CD4-positive, alpha-beta T cell treated with Interleukin-17A for 4 hours (primary cell): ENCODE data around the gene DRICH1.
"Not testable (repeated sequence)": the region's sequence is repeated elsewhere in the genome, so short reads cannot be mapped to it uniquely, and the experiment has no call there.

Experiments used
- DNase-seq: peaks from one replicate; pipeline ENCODE4 v3.0.0-alpha.2; 2020; ENCODE audit warnings: mixed read lengths

DRICH1 gene, protein sequence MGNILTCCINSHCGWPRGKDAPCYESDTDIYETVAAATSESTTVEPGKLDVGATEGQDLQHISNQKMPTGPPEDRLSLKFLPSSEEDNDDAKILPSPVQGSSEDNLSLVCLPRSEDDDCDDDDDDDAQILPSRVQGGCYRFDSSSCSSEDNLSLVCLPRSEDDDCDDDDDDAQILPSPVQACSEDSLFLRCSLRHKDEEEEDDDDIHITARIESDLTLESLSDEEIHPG

DNA sequence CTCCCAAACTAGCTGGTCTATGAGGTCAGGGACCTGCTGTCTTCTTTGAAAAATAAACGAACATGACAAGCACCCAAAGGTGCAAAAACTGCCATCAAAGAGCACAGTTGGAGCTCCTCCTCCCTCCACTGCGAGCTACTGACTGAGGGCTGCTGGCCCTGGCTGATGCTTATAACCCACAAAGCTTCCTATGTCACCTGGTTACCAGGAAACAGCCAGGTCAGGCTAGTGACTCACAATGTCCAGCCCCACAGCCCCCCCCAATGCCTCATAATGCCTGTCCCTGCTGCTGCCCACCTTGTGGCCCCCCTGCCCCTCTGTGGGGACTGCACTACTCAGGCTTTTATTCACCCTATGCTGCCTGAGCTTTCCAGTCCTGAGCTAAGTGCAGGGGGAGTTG is at the start of gene DRICH1:
Gene DRICH1 (minus strand): TSS at position 144 of the 400 bp plus-strand sequence. CDS start 298 bp downstream, outside the sequence.
- no peak for DNase-seq

DNA sequence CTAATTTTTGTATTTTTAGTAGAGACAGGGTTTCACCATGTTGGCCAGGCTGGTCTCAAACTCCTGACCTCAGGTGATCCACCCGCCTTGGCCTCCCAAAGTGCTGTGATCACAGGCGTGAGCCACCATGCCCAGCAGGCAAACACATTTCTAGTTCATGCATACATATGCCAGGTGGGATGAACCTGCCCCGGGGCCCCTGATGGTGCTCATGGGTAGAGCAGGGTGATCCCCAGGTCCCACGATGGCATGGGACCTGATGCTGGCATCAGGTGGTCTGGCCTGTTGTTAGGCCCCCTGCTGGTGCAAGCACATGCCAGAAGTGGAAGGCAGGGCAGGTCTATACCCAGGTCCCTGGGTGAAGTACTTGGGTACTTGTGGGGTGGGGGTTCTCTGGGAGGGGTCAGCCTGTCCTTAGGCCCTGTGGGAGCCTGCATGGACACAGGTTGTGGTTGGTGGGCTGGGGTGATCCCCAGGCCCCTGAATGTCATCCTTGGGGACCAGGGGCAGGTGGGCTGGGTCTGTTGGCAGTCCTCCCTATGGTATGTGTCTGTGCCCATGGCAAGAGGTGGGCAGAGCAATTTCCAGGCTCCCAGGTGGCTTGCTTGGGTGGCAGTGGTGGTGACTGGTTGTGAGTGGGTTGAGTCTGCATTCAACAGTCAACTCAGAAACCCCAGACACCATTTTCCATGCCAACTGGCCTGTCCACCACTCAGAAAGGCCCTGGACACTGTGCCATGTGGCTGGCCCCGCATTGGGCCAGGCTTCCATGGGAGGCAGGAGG is 49.1 kb upstream of the DRICH1 start:
- DNase-seq: no peak

DNA sequence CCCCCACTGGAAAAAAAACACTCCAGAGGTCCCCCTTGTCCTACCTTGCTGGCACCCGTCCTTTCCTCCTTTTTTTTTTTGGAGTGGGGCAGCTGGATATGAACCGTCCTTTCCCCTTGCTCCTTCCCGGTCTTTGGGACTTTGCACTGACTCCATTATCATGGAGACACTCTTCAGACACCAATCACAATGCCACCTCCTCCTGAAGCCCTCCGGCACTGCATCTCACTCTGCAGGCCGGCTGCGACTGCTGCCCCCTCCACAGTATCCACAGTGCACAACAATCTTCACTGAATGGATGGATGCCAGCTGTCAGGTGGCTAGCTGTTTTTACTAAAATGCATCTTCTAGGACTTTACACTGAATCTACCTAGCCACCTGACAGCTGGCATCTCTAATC is 46.0 kb upstream of the DRICH1 start:
- DNase-seq: no peak

DNA sequence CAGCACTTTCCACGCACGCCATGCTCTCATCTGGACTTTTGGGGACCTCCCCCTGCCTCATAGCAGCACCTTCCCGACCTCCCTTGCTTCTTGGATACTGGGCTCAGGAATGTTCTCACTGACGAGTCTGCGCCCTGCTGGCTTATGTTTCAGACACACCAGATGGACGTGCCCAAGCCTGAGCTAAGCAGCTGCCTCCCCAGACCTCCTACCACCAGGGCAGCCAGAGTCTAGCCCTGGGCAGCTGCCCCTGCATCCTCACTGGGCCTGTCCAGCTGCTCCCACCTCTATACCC is 45.5 kb upstream of the DRICH1 start:
- no peak for DNase-seq

DNA sequence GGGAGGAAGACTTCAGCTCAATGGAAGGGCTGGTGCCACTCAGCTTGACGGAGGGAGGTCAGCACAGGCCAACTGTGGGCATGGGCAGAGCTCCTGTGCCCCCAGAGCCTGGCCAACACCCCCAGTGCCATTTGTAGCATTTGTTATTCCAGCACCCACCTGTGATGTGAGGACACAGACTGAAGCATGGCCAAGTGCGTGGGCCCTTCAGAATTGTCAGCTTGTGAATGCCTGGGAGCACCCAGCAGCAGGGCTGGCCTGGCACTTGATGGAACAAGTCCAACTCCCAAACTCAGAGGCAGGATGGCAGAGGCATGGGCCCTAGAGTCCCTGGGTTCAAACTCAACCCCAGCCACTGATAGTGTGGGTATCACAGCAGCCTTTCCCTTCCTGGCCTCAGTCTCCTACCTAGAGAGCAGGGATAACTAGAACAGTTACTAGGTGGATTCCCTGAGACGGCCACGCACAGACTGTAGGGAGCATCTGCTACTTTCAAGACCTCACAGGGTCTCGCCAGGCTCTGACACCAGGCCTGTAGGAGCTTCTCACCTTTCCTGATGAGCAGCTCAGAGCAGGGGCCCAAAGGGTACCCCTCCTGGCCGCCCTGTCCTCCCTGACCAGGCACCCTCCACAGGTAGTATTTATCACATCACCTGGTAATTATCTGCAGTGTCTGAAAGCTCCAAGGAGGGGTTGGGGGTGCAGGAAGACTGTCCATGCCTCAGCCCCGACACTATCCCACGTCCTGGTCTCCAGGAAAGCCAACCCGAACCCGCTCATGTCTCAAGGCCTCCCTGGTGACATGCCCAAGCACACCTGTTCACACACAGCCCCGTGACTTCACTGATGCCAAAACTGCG is 45.0 kb upstream of the DRICH1 start:
- DNase-seq: not testable (repeated sequence)

DNA sequence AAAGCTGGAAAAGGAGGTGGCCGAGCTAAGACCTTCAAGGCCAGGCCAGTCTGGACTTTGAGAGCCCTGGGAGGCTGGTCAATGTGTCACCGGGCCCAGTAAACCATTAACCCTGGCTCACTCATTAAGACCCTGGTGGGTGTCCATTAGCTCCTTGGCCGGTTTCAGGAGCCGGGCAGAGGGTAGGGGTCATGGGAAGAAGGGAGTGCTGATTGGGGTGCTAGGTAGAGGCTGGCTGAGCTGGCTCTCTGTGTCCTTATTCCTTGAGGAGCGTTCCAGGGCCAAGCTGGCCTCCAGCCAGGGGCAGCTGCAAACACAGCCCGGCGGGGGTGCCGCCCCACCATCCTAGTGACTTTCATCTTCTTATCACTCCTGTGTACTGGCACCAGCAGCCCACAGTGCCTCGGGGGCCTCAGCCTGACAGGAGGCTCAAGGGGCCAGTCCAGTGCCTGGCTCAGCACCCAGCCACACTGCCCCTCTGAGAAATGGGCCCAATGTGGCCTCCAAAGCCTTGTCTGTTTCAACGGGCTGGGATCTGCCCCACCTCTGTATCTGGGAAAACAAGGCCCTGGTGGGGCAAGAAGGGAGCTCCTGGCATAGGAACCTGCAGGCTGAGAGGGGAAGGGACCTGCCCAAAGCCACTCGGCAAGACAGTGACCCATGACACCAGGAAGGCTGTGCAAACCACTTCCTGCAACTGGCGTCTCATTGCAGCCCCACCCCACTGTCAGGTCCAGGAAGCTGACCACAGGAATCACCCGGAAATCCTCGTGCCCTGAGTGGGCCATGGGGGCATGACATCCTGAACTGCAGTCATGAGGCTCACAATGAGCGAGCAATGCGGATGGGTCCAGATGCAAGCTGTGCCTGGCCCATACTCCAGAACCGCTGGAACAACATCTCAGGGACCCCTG is 43.6 kb upstream of the DRICH1 start:
- DNase-seq: no peak

DNA sequence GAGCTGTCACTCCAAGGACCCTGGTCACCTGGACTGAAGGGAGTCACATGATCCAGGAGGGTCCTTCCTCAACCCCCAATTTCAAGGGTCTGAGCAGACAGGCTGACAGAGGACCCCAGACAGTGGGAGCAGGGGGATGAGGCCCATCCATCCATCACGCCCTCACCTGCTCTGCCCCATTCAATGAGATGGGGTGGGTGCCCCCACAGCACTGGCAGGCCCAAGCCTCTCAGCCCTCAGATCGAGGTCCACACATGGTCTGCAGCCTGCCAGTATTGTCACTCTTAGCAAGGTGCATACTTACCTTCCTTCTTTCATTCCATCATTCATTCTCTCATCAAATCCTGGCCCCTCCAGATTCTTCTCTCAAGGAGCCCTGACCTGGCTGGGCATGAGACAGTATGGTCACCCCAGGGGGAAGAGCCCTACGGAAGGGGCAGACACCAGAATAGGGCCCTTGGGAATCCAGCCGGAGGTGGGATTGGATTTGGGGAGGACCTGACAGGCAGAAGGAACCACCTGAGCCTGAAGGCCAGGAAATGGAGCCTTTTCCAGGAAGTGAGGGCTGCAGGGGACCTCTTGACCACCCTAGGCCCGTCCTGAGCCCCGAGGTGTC is 42.9 kb upstream of the DRICH1 start:
- DNase-seq: not testable (repeated sequence)

DNA sequence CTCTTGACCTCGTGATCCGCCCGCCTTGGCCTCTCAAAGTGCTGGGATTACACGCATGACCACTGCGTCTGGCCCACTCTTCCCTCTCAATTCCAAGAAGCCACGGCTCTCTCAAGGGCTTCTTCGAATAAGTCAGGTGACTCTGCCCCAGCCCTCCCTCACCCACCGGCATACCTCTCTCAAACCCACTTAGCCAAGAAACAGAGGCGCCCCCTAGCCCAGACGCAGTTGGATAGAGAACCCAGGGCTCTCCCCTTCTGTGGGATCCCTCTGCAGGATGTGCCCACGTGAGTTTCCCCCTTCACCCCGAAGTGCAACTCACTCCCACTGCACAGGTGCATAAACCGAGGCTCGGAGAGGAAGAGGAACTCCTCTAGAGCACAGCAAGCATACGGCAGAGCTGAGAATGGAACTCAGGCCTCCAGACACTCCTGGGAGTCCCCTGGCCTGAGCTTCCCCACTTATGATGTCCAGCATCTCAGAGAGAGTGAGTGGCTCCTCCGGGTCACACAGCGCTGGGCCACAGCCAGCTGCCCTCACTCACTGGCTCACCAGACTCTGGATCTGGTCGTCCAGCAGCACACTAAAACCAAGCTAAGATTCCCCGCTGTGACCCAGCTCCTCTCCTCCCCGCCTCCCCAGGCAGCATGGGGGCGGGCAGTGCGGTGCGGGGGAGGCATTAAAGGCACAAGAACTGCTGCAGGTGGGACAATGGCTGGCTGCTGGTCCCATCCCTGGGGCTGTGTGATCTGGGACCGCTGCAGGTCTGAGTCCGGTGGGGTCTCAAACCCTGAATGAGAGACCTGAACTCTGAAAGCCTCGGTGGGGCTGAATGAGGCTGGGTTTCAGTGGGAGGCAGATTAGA is 41.9 kb upstream of the DRICH1 start:
- no peak for DNase-seq

DNA sequence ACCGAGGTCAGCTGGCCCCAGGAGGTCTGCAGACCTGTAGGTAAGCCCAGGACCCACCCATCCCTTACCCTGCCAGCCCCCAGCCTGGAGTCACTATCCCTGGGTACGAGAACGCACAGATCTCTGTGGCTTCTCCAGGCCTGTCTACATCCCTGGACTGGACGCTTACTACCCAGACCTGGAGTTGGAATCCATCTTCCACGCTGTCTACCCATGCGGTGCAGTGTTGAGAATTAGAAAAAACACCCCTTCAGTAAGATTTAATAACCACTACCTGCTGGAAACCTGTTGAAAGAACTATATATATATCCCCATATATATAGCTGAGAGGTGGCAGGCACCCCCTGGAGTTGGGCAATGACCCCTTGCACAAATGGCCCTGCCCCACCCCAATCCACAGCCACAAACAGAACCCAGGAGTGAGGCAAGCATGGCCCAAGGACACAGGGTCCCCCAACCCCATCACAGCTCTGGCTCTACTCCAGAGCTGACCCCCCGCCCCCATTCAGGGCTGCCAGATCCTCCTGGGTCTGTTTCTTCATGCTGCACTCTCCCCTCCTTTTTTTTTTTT is 41.0 kb upstream of the DRICH1 start:
- DNase-seq: no peak

DNA sequence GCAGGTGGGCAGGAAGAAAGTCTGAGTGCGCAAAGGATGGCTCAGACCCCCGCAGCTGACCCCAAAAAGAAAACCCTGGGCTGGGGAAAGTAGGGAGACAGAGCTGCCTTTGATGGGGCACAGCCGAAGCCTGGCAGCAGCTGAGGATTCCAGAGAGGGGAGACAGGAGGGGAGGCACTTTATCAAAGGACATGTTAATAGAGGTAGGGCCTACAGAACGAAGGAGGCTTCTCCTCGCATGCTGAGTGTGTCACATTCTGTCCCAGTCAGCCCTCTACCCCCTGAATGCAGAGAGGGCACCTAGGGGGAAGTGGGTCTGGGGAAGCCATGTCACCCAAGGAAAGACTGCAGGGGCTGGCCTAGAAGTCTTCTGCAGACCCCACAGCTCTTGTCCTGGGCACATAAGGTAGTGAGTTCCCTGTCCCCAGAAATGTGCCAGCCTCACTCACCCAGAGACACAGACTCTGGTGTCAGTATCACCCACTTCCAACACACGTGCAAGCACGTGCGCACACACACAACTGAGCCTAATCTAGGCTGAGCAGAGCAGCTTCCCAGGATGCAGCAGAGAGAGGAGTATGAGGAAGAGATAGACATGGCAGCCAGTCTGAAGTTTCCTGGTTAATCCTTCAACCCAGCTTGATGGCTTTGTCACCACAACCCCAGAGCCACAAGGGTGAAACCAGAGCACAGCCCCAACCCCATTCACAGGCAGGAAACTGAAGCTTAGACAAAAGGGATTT is 40.4 kb upstream of the DRICH1 start:
- not testable (repeated sequence) for DNase-seq

DNA sequence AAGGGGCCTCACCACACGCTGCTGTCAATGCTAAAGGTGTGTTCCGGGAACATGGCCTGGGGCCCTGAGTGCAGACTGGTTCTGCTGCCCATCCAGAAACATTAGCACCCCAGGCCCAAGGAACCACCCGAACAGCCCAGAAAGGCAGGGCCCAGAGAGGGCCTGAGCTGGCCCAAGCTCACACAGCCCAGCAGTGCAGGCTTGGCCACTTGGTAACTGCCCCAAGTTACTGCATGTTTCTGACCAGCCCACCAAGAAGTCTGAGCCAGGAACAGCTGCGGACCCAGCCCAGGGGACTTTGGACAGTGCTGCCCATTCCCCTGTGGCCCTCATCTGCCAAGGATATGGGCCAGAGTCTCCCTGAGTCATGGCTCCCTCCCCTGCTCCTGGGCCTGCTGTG is 39.3 kb upstream of the DRICH1 start:
- DNase-seq: not testable (repeated sequence)

DNA sequence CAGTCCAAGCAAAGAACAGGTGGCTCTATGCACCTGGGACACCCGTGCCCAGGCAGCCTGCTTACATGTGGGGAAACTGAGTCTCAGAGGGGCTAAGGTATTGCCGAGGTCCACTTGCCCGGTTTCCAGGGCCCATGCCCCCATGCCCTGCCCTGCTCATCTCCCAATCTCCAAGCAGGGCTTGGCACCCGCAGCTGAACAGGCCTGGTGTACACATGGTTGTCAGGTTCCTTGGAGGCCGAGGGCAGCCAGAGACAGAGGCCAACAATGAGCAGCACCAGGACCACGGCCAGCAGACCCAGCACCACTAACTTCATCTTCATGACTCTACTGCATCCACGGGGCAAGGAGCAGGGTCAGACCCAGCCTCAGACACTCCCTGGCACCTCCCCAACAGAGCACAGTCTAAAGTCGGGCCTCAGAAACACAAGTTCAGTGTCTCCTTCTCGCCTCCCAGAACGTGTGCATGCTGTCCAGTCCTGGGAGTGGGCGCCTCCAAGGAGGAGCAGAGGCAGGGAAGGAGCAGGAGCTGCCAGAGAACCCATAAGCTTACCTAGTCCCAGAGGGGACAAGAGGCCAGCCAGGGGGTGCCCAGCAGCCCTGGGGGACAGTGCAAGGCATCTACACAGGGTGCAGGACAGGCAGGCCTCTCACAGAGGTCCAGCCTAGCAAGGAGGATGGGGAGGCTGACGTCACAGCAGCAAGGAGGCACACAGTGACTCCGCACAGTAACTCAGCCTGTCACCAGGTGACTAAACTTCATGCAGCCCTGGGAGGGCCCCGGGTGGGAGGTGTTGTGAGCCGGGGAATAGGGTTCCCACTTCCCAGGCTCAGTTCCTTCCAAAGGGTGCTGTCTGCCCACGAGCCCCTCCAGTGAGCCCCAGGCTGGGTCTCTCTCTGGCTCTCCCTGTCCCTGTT is 38.5 kb upstream of the DRICH1 start:
- no peak for DNase-seq

DNA sequence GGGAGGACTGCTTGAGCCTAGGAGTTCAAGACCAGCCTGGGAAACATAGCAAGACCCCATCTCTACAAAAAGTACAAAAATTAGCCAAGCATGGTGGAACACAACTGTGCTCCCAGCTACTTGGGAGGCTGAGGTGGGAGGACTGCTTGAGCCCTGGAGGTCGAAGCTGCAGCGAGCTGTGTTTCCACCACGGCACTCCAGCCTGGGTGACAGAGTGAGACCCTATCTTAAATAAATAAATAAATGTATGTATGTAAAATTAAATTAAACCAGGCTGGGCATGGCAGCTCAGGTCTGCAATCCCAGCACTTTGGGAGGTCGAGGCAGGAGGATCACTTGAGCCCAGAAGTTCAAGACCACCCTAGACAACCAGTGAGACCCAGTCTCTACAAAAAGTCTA is 28.3 kb upstream of the DRICH1 start:
- not testable (repeated sequence) for DNase-seq

DNA sequence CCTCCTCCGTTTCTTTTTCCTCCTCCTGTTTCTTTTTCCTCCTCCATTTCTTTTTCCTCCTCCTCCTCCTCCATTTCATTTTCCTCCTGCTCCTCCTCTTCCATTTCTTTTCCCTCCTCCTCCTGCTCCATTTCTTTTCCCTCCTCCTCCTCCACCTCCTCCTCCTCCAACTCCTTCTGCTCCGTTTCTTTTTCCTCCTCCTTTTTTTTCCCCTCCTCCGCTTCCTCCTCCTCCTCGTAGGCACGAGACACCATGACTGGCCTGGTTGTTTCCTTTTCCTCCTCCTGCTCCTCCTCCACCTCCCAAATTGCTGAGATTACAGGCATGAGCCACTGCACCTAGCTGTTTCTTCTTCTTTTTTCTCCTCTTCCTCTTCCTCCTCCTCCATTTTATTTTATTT is 25.6 kb upstream of the DRICH1 start:
- no peak for DNase-seq

DNA sequence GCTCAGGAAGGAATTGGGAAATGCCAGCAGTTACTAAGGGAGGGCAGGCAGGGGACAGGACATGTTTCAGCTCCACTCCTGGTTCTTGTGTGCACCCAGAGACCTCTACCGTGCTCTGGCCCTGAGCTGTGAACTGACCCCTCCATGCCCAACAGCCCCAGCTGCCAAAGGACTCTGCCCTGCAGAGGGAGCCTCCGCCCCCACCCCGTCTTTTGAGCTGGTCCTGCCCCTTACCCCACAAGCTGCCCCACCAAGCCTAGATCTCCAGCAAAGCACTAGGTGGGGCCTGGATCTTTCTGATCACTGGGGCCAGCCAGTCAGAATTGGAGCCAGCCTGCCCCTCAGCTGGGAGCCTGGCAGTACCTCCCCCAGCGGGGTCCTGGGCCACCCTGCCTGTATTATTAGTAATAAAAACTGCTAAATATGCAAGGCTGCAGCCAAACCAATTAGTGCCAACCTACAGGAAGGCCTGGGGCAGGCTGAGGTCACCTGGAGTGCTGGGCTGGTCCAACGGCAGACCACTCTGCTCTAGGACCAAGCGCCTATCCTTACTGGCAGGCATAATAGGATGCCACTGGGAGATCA is 23.9 kb upstream of the DRICH1 start:
- no peak for DNase-seq

DNA sequence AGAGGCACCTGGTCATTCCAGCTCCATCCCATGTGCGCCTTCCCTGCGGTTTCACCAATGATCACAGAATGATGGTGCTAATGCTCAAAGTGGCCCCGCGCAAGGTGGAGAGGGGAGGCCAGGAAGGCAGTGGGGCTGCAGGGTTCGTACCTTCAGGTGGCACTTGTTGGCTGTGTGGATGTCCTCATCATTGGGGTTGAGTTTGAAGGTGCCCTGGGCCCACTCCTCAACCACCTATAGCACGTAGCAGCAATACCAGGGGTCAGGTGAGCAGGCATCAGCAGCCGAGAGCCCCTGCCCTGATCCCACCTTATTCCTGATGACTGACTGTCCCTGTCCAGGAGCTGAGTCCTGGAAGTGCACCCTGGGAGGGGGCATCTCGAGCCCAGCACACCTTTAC is 20.6 kb upstream of the DRICH1 start:
- no peak for DNase-seq

DNA sequence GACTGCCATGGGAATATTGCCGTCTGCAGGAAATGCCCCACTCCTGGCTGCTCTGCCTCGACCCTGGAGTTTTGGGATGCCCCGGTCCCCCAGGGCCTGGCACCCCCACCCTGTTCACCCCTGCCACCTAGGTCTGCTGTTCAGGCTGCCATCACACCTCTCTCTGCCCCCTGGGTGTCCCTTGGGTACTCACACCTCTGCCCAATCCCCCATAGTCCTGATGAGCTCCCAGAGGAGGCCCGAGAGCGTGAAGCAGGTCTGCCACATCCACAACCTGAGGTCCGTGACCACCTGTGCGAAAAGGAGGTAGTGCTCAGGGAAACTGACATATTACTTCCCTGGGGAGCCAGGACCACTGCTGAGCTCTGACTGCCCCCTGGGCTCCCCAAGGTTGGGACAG is 20.2 kb upstream of the DRICH1 start:
- DNase-seq: no peak

DNA sequence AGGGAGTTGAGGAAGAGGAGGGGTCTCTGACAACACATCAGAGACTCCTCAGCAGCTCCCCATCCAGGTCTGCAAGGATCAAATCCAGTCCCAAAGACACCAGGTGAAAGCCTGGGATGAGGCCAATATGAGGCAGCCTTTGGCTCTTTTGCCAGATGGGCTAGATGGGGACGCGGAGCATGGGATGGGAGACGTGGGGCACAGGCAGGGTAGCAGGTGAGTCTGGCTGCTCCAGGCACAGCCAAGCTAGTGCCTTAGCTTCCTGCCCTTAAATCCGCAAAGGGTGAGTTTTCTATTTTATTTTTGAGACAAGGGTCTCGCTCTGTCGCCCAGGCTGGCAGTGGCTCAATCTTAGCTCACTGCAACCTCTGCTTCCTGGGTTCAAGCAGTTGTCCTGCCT is 19.6 kb upstream of the DRICH1 start:
- no peak for DNase-seq

DNA sequence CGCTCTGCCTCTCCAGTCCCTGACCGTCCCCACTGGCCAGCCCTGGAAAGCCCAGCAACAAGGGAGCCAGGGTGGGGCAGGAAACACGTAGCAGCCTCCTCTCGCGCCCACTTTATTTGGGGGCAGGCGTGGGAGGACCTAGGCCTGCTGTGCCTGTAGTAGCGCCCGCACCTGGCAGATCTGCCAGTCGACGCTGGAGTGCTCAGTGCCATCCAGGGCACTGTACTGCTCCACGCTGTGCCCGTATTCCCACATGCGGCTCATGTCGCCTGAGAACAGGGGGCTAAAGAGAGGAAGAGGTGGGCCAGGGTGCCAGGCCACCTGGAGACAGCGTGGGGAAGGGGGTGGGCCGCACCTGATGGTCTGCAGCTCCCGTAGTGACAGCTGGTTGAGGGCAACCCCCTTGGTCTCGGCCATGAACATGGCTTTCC is 17.0 kb upstream of the DRICH1 start:
- no peak for DNase-seq
